Right renal pelvis (tissue), 4 donors: ENCODE data around the gene FBXL19. TPM values are rescaled to one million over a fixed set of nuclear protein-coding genes. Genes with fewer than 3 reads are reported as not detected.

Source experiments
- DNase-seq, 4 donors: peaks; one replicate each; pipeline ENCODE4 v3.0.0-alpha.2; 2013; ENCODE audit warnings: low read depth in 4 of 4, low spot score in 3 of 4, missing footprints in 1 of 4
- polyA plus RNA-seq, 4 donors: library from polyadenylated mRNA; unstranded; fragments of 120-200 nt; gene quantifications; one replicate each; pipeline ENCODE4 v1.2.1, GENCODE V29; 2013; ENCODE audit not compliant: insufficient read length in 4 of 4

The FBXL19 gene
- polyA plus RNA-seq, 4 donors = 18.4 to 33.3 (median 23.6) TPM

- peak in 1 of 4 donors; percentile 56 for DNase-seq
These were observed 18.4 kb downstream of the FBXL19 start for GRCh38 chr16:30941600-30942425.

GRCh38 chr16:30942426-30942806 lies 19.0 kb downstream of the FBXL19 start:
- DNase-seq = no peak

- DNase-seq = no peak
These were observed 21.0 kb downstream of the FBXL19 start for GRCh38 chr16:30944352-30944751.

- no peak for DNase-seq
These were observed 23.5 kb downstream of the FBXL19 start for GRCh38 chr16:30946671-30947540.

- no peak for DNase-seq
These were observed 24.1 kb downstream of the FBXL19 start for GRCh38 chr16:30947541-30947858.

- DNase-seq = peak; percentile 88 to 98 (median 97)
These were observed 24.7 kb downstream of the FBXL19 start for GRCh38 chr16:30947859-30948666.

GRCh38 chr16:30948667-30949649 lies 25.6 kb downstream of the FBXL19 start, which contains the start of gene ORAI3:
TSS of gene ORAI3 (plus strand) at chr16:30949068. CDS start at chr16:30949290, 222 bp downstream.
- DNase-seq = peak in 1 of 4 donors; percentile 51

GRCh38 chr16:30949650-30950515 lies 26.5 kb downstream of the FBXL19 start:
- no peak for DNase-seq

GRCh38 chr16:30950516-30951065 lies 27.2 kb downstream of the FBXL19 start:
- DNase-seq = no peak

GRCh38 chr16:30951193-30951592 lies 27.8 kb downstream of the FBXL19 start:
- DNase-seq = no peak

- DNase-seq = no peak
These were observed 28.4 kb downstream of the FBXL19 start for GRCh38 chr16:30951750-30952149.

GRCh38 chr16:30953111-30953510 lies 29.7 kb downstream of the FBXL19 start:
- DNase-seq = no peak

- peak in 3 of 4 donors; percentile 74 to 76 (median 76) for DNase-seq
These were observed 30.2 kb downstream of the FBXL19 start for GRCh38 chr16:30953511-30954124.

GRCh38 chr16:30954993-30955392 lies 31.6 kb downstream of the FBXL19 start:
- no peak for DNase-seq

GRCh38 chr16:30956601-30957455 lies 33.5 kb downstream of the FBXL19 start:
- DNase-seq = no peak

- DNase-seq = peak; percentile 90 to 91 (median 90)
These were observed 34.2 kb downstream of the FBXL19 start, which contains the start of gene SETD1A for GRCh38 chr16:30957456-30958174. TSS of gene SETD1A (plus strand) at chr16:30957754. CDS start at chr16:30958732, 978 bp downstream.
